ENCODE results near the gene APLP1.
A peak's percentile ranks its signal among the peaks of the same experiment; 100 is the strongest.

Gene APLP1

DNA sequence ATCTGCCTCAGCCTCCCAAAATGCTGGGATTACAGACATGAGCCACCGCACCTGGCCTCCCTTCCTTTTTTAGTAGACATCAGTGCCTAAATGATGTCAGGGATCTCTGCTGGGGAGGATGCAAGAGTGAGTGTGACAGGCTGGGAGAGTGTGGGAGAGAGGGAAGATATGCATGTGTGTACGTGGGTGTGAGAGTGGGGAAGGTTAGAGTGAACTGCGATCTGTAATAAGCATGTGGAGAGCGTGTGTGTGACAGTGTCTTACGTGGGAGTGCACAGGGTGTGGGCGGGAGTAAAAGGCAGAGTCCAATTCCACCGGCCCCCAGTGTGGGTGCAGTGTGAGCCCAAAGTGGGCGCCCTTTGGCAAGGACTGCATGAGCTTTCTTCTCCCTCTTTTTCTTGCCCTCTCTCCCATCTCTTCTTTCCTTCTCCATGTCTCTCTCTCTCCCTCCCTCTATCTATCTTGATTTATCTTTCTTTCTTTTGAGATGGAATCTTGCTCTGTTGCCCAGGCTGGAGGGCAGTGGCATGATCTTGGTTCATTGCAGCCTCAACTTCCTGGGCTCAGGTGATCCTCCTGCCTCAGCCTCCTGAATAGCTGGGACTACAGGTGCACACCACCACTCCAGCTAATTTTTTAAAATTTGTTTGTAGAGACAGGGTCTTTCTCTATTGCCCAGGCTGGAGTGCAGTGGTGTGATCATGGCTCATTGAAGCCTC, 15.2 kb upstream of the APLP1 start:
- no peak for DNase-seq

DNA sequence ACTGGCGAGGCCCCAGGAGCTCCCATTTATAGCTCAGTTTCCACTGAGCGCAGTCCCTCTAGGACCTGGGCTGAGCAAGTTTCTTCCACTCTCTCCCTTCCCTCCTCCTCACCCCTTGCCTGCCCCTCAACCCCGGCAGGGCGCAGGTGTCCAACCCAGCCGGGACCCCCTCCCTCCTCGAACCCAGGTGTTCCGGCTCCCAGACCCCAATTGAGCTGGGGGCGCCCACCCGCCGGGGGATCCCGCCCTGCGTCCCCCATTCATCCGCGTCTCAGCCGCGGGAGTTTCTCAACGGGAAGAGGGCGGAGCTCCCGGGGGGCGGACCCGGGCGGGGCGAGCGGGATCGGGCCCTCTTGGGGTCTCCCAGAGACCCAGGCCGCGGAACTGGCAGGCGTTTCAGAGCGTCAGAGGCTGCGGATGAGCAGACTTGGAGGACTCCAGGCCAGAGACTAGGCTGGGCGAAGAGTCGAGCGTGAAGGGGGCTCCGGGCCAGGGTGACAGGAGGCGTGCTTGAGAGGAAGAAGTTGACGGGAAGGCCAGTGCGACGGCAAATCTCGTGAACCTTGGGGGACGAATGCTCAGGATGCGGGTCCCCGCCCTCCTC, 11.7 kb upstream of the APLP1 start, which contains the start of gene KIRREL2:
KIRREL2 (plus strand) TSS at position 366 of the 604 bp plus-strand sequence; CDS start at position 575, 209 bp downstream.
- no peak for DNase-seq

DNA sequence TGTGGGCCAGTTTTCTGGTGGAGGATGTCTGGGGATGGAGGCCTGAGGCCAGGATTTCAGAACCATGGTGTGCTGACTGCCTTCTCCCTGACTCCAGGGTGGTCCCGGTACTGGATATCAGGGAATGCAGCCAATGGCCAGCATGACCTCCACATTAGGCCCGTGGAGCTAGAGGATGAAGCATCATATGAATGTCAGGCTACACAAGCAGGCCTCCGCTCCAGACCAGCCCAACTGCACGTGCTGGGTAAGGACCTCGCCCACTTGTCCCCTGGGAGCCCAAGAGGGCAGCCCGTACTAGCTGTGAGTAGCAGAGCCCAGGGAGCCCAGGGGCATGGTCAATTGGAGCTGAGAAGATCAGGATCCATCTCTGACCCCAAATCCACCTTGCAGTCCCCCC, 10.1 kb upstream of the APLP1 start:
- DNase-seq, result no peak

- DNase-seq, result no peak
These were observed 9.0 kb upstream of the APLP1 start for GRCh38 chr19:35859414-35859813.

DNA sequence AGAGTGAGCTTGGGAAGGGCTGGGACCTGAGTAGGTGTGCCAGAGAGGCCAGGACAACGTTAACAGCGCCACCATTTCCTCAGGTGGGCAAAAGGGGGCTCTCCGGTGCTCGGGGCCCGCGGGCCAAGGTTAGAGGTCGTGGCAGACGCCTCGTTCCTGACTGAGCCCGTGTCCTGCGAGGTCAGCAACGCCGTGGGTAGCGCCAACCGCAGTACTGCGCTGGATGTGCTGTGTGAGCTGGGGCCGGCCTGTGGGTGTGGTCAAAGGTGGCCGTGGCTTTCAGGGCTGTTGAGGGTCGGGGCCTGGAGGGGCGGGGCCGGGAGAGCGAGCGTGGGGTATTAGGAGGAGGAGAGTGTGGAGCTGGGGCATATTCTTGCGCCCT, 7.9 kb upstream of the APLP1 start:
- no peak for DNase-seq

GRCh38 chr19:35860818-35861639, 7.3 kb upstream of the APLP1 start:
- DNase-seq, result no peak

GRCh38 chr19:35861640-35862160, 6.7 kb upstream of the APLP1 start:
- DNase-seq, result no peak

GRCh38 chr19:35862528-35862927, 5.8 kb upstream of the APLP1 start:
- no peak for DNase-seq

GRCh38 chr19:35863018-35863417, 5.4 kb upstream of the APLP1 start:
- DNase-seq, result no peak

DNA sequence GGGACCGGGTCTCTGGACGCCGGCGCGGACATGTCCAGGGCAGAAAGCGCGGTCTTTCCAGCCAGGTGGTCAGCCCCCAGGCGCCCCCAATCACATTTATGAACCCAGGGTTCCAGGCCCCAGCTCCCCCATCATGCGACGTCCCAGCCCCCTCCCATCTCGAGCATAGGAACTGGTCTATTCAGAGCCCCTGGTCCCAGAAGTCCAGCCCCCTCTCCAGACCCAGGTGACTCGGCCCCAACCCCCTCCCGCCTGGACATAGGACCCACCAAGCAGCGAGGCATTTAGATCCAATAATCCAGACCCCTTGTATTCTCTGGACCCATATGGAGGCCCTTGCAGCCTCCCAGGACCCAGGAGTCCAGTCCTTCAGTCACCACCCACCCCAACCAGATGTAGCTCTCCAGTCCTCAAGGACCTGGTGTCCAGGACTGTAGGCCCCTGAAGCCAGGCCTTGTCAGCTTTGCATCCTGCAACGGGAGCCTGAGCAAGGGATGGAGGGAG, 501 bp downstream of the APLP1 start:
- DNase-seq, result no peak

- DNase-seq, result peak; percentile 66
These were observed 1.2 kb downstream of the APLP1 start for GRCh38 chr19:35869327-35870123.

DNA sequence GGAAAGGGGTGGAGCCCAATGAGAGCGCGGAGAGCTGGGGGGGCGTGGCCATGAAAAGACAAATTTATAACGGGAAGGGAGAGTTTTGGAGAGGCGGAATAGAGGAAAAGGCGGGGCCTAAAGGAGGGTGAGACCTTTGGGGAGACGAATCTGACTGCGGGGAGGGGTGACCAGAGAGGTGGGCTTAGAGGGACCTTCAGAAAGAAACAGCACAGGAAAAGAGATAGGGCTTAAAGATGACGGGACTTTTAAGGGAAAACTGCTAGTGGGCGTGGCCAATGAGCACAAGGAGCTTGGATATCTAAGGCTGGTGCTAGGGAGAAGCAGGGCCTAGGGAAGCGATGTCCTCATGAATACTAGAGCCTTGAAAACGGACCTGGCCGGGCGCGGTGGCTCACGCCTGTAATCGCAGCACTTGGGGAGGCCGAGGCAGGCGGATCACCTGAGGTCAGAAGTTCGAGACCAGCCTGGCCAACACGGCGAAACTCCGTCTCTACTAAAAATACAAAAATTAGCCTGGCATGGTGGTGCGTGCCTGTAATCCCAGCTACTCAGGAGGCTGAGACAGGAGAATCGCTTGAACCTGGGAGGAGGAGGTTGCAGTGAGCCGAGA, 1.9 kb downstream of the APLP1 start:
- DNase-seq, result peak; percentile 27

DNA sequence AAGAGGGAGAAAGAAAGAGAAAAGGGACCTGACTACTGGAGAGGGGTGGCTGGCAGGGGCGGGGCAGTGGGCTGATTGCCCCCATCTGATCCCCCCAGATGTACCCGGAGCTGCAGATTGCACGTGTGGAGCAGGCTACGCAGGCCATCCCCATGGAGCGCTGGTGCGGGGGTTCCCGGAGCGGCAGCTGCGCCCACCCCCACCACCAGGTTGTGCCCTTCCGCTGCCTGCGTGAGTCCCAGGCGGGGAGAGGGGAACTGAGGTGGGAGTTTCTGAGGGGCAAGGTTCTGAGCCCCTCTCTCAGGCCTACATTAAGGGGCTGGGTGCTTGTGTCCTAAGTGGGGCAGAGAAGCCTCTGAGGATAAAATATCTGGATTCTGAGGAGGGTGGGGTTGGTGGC, 2.4 kb downstream of the APLP1 start:
- DNase-seq, result no peak

DNA sequence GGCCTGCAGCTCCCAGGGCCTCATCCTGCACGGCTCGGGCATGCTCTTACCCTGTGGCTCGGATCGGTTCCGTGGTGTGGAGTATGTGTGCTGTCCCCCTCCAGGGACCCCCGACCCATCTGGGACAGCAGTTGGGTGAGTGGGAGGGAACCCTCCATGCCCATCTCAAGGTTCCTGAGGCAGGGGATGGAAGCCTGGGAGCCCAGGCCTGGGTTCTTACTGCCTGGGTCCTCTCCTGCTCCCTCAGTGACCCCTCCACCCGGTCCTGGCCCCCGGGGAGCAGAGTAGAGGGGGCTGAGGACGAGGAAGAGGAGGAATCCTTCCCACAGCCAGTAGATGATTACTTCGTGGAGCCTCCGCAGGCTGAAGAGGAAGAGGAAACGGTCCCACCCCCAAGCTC, 3.2 kb downstream of the APLP1 start:
- DNase-seq, result no peak

DNA sequence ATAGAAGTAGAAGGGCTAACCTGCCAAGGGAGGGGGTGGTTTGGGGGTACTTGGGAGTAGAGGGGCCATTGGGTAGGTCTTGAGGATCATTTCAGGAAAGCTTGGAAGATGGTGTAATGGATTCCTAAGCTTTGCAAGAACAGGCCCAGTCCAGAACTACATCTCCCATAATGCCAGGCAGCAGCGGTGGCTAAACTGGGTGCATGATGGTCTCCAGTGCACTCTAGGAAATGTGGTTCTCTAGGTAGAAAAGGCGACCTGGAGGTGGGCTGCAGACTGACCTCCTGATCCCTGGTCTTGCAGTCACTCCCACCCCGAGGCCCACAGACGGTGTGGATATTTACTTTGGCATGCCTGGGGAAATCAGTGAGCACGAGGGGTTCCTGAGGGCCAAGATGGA, 3.8 kb downstream of the APLP1 start:
- no peak for DNase-seq

DNA sequence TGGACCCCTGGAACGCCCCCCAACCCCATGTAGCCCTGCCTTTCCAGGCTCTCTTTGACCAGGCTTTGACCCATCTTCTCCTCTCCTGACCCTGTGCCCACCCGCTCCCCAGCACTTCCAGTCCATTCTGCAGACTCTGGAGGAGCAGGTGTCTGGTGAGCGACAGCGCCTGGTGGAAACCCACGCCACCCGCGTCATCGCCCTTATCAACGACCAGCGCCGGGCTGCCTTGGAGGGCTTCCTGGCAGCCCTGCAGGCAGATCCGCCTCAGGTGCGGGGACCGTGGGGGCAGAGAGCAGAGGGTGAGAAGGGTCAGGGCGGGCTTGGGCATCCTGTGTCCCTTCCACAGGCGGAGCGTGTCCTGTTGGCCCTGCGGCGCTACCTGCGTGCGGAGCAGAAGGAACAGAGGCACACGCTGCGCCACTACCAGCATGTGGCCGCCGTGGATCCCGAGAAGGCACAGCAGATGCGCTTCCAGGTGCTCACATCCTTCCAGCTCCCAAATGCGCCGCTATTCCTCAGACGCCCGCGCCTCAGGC, 6.1 kb downstream of the APLP1 start:
- DNase-seq, result no peak

- DNase-seq, result no peak
These were observed 10.7 kb downstream of the APLP1 start for GRCh38 chr19:35879068-35879467.

GRCh38 chr19:35879770-35880317, 11.5 kb downstream of the APLP1 start:
- DNase-seq, result peak; percentile 90

GRCh38 chr19:35882114-35882832, 13.9 kb downstream of the APLP1 start:
- DNase-seq, result peak; percentile 62

GRCh38 chr19:35883882-35884281, 15.5 kb downstream of the APLP1 start:
- no peak for DNase-seq

GRCh38 chr19:35885225-35885738, 16.9 kb downstream of the APLP1 start:
- DNase-seq, result no peak

All from HCEC 1CT (cell line).